Psoas muscle (tissue), 8 donors: ENCODE data around the gene CYBC1. TPM values are rescaled to one million over a fixed set of nuclear protein-coding genes. Genes with fewer than 3 reads are reported as not detected.

Source experiments
- ATAC-seq, 4 donors: fragments of 200-7000 bp; cut with Tn5 transposase; one replicate each; pipeline ENCODE4 v1.9.1; 2020; ENCODE audit warnings: moderate library complexity in 3 of 4, mild to moderate bottlenecking in 2 of 4
- DNase-seq, 2 donors: peaks; one replicate each; pipeline ENCODE4 v3.0.0-alpha.2; 2020
- H3K27ac ChIP-seq: fragments of 200-600 bp; one replicate; pipeline ENCODE4 v1.8.0; 2022
- H3K27me3 ChIP-seq, 3 donors: fragments of 200-600 bp in 1 of 3; one replicate each; pipeline versions ENCODE4 v1.6.1 to v1.8.0; 2013 to 2022; ENCODE audit warnings: low read length in 2 of 3, mild to moderate bottlenecking in 2 of 3, moderate library complexity in 1 of 3; ENCODE audit not compliant: insufficient read depth in 3 of 3
- H3K36me3 ChIP-seq, 2 donors: fragments of 200-600 bp in 1 of 2; one replicate each; pipeline versions ENCODE4 v1.6.1 to v1.8.0; 2013 to 2022; ENCODE audit warnings: low read depth in 1 of 2, mild to moderate bottlenecking in 1 of 2, moderate library complexity in 1 of 2; ENCODE audit not compliant: insufficient read depth in 1 of 2
- H3K4me1 ChIP-seq: fragments of 200-600 bp; one replicate; pipeline ENCODE4 v1.8.0; 2022
- H3K4me3 ChIP-seq: fragments of 200-600 bp; one replicate; pipeline ENCODE4 v1.8.0; 2022; ENCODE audit warnings: mild to moderate bottlenecking
- H3K9me3 ChIP-seq: fragments of 200-600 bp; one replicate; pipeline ENCODE4 v1.8.0; 2022
- WGBS, 3 donors: extraction: QIAGEN DNeasy Blood & Tissue Kit; methylation state at CpG; one replicate each; pipeline versions ENCODE4 v1.1.6 to v1.1.7; 2013; 5-methylcytosine and 5-hydroxymethylcytosine counted together
- intact Hi-C, 2 donors: fragments of 100-400 bp; cut with DNase I; formaldehyde crosslinking; loops; one replicate each; pipeline versions ENCODE4 v1.11.0 to v1.14.2; 2022
- polyA plus RNA-seq, 3 donors: library from polyadenylated mRNA; stranded (reverse); fragments of 200-250 nt; gene quantifications; one replicate each; pipeline ENCODE4 v1.2.3, GENCODE V29; 2013
- total RNA-seq, 4 donors: library from RNA; stranded (reverse); fragmentation: NEBNext Ultra II Directional in 2 of 4; extraction: Animal tissue kit (Norgen Biotek cat#: 25700) in 2 of 4; gene quantifications; one replicate each; pipeline versions ENCODE4 v1.2.1 to v1.2.4, GENCODE V29; 2021 to 2023
- TF ChIP-seq, protein P1 (sequence below): fragments of 200-600 bp; IDR thresholded peaks from one replicate; pipeline ENCODE4 v1.8.0; 2022; ENCODE audit warnings: antibody characterized with exemption
- donor health status: healthy with polysubstance abuse.
- donor health status: DM: no; HTN: no; CAD: no; lungs with moderate emphysema.
- donor health status: Bipolar disorder and iron deficiency.
- donor health status: healthy.
- donor health status: DM: yes; HTN: yes; CAD: no.
- donor health status: DM: no; HTN: no; CAD: no.
- donor health status: DM: no; HTN: no; CAD: no.
- donor health status: DM: yes; HTN: yes; CAD: no.

CYBC1 gene
- total and polyA plus RNA-seq, 7 donors = 14.4 to 31.6 (median 19.1) TPM

DNA sequence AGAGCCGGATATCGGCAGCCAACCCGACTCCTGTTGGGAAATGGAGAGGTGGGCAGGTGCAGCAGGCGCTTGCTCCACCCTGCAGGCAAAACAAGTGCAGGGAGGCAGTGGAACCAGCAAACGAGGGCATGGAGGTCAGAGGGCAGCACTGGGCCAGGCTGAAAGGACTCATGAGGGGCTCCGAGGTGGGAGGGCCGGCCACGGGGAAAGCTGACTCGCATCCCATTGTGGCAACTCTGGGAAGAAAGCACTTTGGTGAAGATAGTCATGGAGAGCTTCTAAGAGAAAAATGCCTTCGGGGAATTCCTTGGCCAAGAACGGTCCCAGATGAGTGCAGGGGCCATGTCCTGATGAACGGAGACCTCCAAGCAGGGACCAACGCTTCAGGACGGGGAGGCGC lies 4.4 kb downstream of the CYBC1 start:
- no peak overlapping the region for H3K27ac ChIP-seq
- intact Hi-C loops = no loop called here
- no peak overlapping the region for H3K4me3 ChIP-seq
- TF ChIP-seq, protein P1, sequence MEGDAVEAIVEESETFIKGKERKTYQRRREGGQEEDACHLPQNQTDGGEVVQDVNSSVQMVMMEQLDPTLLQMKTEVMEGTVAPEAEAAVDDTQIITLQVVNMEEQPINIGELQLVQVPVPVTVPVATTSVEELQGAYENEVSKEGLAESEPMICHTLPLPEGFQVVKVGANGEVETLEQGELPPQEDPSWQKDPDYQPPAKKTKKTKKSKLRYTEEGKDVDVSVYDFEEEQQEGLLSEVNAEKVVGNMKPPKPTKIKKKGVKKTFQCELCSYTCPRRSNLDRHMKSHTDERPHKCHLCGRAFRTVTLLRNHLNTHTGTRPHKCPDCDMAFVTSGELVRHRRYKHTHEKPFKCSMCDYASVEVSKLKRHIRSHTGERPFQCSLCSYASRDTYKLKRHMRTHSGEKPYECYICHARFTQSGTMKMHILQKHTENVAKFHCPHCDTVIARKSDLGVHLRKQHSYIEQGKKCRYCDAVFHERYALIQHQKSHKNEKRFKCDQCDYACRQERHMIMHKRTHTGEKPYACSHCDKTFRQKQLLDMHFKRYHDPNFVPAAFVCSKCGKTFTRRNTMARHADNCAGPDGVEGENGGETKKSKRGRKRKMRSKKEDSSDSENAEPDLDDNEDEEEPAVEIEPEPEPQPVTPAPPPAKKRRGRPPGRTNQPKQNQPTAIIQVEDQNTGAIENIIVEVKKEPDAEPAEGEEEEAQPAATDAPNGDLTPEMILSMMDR = no peak
- ATAC-seq (no peak), DNase-seq (no peak)
- 81 to 88% (median 88%) methylated on average over 15 of the region's 15 CpGs for WGBS, 3 donors
- H3K27me3 ChIP-seq = no peaks in the 10 kb centered on the region
- peaks cover 7% of the 10 kb centered on the region for H3K4me1 ChIP-seq
- no peaks in the 10 kb centered on the region for H3K9me3 ChIP-seq
- peaks cover 0 to 37% of the 10 kb centered on the region in 2 donors for H3K36me3 ChIP-seq

DNA sequence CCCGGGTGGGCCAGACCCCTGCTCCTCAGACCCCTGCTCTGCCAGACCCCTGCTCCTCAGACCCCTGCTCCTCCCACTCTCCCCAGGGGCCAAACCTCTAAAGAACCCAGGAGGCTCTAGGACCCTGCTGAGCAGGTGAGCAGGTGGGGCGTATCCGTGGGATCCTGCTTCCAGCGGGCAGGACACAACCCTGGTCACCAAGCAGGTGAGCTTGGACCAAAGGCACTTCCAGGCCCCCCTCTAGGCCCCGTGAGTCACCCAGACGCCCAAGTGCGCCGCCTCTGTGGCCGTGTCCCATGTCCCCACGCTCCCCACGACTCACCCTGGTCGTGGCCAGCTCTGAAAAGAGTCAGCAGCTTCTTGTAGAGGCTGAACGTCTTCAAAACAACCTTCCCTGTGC lies 5.0 kb downstream of the CYBC1 start:
- intact Hi-C loops = no loop called here
- no peaks in the 10 kb centered on the region for H3K27me3 ChIP-seq
- no peaks in the 10 kb centered on the region for H3K9me3 ChIP-seq
- WGBS, 3 donors = 74 to 90% (median 76%) methylated on average over 12 to 13 of the region's 13 CpGs
- DNase-seq (no peak), ATAC-seq (no peak)
- no peak overlapping the region for H3K27ac ChIP-seq
- TF ChIP-seq, protein P1 = no peak
- peaks cover 0 to 37% of the 10 kb centered on the region in 2 donors for H3K36me3 ChIP-seq
- peaks cover 7% of the 10 kb centered on the region for H3K4me1 ChIP-seq
- no peak overlapping the region for H3K4me3 ChIP-seq

DNA sequence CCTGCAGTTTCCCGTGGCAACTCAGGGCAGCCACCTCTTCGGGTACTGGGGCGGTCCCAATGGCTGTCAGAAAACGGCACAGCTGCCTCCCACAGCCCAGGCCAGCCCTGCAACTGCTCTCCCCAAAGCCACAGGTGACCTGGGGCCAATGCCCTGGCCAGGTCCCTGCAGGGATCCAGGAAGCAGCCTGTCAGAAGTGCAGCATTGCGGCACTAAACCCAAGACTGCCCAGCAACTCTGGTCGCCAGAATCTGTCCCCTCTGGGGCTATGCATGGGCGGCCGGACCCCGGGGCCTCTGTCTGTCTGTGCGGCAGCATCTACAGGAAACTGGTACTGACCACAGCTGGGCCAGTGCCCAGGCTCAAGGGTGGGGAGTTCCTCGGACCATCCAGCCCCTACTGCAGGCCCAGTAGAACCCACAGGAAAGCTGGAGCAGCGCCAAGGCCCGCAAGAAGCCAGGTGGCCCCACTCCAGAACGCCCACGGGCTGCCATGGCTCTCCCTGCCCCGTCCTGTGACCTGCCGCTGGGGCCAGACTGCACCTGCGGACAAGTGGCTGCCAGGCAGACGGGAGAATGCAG lies 5.5 kb downstream of the CYBC1 start:
- TF ChIP-seq, protein P1 = no peak
- Histone ChIP-seq H3K9me3 (no peaks in the 10 kb centered on the region), H3K36me3 (peaks cover 0 to 42% of the 10 kb centered on the region in 2 donors), H3K27me3 (no peaks in the 10 kb centered on the region), H3K4me1 (peaks cover 7% of the 10 kb centered on the region), H3K27ac (no peak overlapping the region), H3K4me3 (no peak overlapping the region)
- WGBS, 3 donors = 51 to 59% (median 53%) methylated on average over 18 to 19 of the region's 19 CpGs
- ATAC-seq (no peak), DNase-seq (no peak)
- intact Hi-C loops = no loop called here

DNA sequence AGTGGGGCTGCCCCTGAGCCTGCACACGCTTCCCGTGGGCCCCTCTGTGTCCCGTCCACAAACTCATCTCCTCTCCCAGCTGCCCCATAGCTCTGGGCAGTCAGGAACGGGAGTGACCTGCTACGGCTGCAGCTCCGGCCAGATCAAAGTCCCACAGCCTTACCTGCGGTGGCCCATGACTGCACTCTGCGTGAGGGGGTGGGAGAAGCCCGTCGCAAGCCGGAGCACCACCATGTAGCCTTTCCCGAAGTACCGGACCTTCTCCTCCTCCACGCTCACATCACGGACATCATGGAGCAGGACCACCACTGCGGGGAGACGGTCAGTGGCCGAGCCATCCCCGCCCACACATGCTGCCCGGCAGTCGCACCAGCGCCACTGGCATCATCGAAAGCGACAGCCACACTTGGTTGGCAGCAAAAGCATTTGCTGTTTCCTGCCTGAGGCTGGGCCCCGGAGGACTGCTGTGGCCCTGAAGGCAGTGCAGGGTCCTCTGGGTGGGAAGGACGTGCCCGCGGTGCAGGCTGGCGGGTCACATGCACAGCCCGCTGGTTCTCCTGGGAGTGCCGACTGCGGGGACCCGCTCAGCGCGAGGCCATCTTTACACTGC lies 6.2 kb downstream of the CYBC1 start:
- Histone ChIP-seq H3K27ac (no peak overlapping the region), H3K27me3 (no peaks in the 10 kb centered on the region), H3K4me1 (peaks cover 7% of the 10 kb centered on the region), H3K4me3 (no peak overlapping the region), H3K9me3 (no peaks in the 10 kb centered on the region), H3K36me3 (peaks cover 0 to 49% of the 10 kb centered on the region in 2 donors)
- DNase-seq (no peak), ATAC-seq (no peak)
- 90 to 92% (median 91%) methylated on average over 35 of the region's 35 CpGs for WGBS, 3 donors
- intact Hi-C loops = no loop called here
- TF ChIP-seq, protein P1 = no peak
